Measurements from ENCODE around the gene RHOV.

DNA sequence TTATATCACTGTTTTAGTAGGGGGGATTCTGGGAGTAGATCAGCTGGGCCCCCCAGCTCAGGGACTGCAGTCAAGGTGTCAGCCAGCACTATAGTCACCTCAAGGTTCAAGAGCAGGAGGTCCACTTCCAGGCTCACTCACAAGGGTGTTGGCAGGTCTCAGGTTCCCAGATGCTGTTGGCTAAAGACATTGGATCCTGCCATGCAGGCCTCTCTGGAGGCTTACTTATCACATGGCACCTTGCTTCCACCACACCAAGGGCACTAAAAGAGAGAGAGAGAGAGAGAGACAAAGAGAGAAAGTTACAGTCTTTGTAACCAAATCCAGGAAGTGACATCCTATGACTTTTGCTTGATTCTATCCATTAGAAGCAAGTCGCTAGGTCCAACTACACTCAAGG, 38.0 kb downstream of the RHOV start:
- TF ChIP-seq CTCF (conservative IDR thresholded peaks at IDR 0.05 in 1 of 2, IDR thresholded peaks at IDR 0.05 in 1 of 2; ENCODE audit: extremely low read depth in 1 of 2, insufficient read depth in 1 of 2, low read depth in 1 of 2, low read length in 2 of 2) (no peak), EZH2 (IDR thresholded peaks at IDR 0.05; ENCODE audit: borderline replicate concordance, low read length) (no peak)
